Neutrophil (primary cell): ENCODE data around the gene CCDC170.
A peak's percentile ranks its signal among the peaks of the same experiment; 100 is the strongest.

ENCODE experiments used
- H3K27ac ChIP-seq: fragments of 200-600 bp; sonication (generic); 2 replicates; pipeline ENCODE4 v1.5.1; 2016; ENCODE audit warnings: mild to moderate bottlenecking, moderate library complexity
- H3K27me3 ChIP-seq: fragments of 200-600 bp; sonication (generic); 2 replicates; pipeline ENCODE4 v1.6.0; 2016; ENCODE audit warnings: mild to moderate bottlenecking
- H3K36me3 ChIP-seq: fragments of 200-600 bp; sonication (generic); 2 replicates; pipeline ENCODE4 v1.5.1; 2017
- H3K4me1 ChIP-seq, 2 experiments: fragments of 200-600 bp in 1 of 2; sonication (generic) in 1 of 2; 1 replicate in 1 of 2; 2 replicates in 1 of 2; pipeline versions ENCODE4 v1.5.1 to v1.6.1; 2013 to 2016; ENCODE audit warnings: low read depth in 1 of 2, low read length in 1 of 2, mild to moderate bottlenecking in 1 of 2, moderate library complexity in 1 of 2; ENCODE audit not compliant: control insufficient read depth in 1 of 2, insufficient read depth in 1 of 2
- H3K4me3 ChIP-seq, 2 experiments: fragments of 200-600 bp in 1 of 2; sonication (generic) in 1 of 2; 1 replicate in 1 of 2; 2 replicates in 1 of 2; pipeline ENCODE4 v1.5.1; 2013 to 2016; ENCODE audit warnings: low read depth in 1 of 2, low read length in 1 of 2, mild to moderate bottlenecking in 1 of 2, moderate library complexity in 1 of 2
- H3K9me3 ChIP-seq: fragments of 200-600 bp; sonication (generic); 2 replicates; pipeline ENCODE4 v1.5.1; 2016
- CTCF ChIP-seq: fragments of 200-600 bp; sonication (generic); IDR thresholded peaks from 2 replicates; pipeline ENCODE4 v1.5.1; 2016; ENCODE audit warnings: antibody characterized with exemption

Gene CCDC170

GRCh38 chr6:151475653-151476523 is 17.9 kb upstream of the CCDC170 start:
- peaks cover 15 to 25% of the 10 kb centered on the region in 2 experiments for H3K4me1 ChIP-seq
- H3K4me3 ChIP-seq = no peak overlapping the region
- H3K27me3 ChIP-seq = no peaks in the 10 kb centered on the region
- no peak overlapping the region for H3K27ac ChIP-seq
- no peaks in the 10 kb centered on the region for H3K36me3 ChIP-seq
- TF ChIP-seq CTCF = peak; percentile 64
- H3K9me3 ChIP-seq = no peaks in the 10 kb centered on the region

GRCh38 chr6:151477726-151478125 is 16.1 kb upstream of the CCDC170 start:
- H3K4me3 ChIP-seq = no peak overlapping the region
- no peaks in the 10 kb centered on the region for H3K27me3 ChIP-seq
- H3K36me3 ChIP-seq = no peaks in the 10 kb centered on the region
- no peaks in the 10 kb centered on the region for H3K9me3 ChIP-seq
- H3K4me1 ChIP-seq = peaks cover 31 to 40% of the 10 kb centered on the region in 2 experiments
- no peak overlapping the region for H3K27ac ChIP-seq
- no peak for TF ChIP-seq CTCF

GRCh38 chr6:151478670-151479069 is 15.1 kb upstream of the CCDC170 start:
- TF ChIP-seq CTCF = no peak
- Histone ChIP-seq H3K27ac (no peak overlapping the region), H3K4me3 (no peak overlapping the region), H3K9me3 (no peaks in the 10 kb centered on the region), H3K36me3 (no peaks in the 10 kb centered on the region), H3K27me3 (no peaks in the 10 kb centered on the region), H3K4me1 (peaks cover 40 to 49% of the 10 kb centered on the region in 2 experiments)

- peak overlapping the region; percentile 30 to 31 for H3K4me3 ChIP-seq
- H3K27ac ChIP-seq = peak overlapping the region; percentile 91
- no peaks in the 10 kb centered on the region for H3K27me3 ChIP-seq
- no peak for TF ChIP-seq CTCF
- H3K9me3 ChIP-seq = no peaks in the 10 kb centered on the region
- H3K36me3 ChIP-seq = no peaks in the 10 kb centered on the region
- H3K4me1 ChIP-seq = peaks cover 32 to 42% of the 10 kb centered on the region in 2 experiments
These were observed 12.0 kb upstream of the CCDC170 start for GRCh38 chr6:151481786-151482185.

GRCh38 chr6:151482290-151482689 is 11.5 kb upstream of the CCDC170 start:
- Histone ChIP-seq H3K36me3 (no peaks in the 10 kb centered on the region), H3K9me3 (no peaks in the 10 kb centered on the region), H3K27me3 (no peaks in the 10 kb centered on the region), H3K4me3 (peak overlapping the region; percentile 10 to 31), H3K4me1 (peaks cover 32 to 42% of the 10 kb centered on the region in 2 experiments), H3K27ac (peak overlapping the region; percentile 91)
- TF ChIP-seq CTCF = no peak
